Astrocyte (in vitro differentiated cells and primary cell): ENCODE measurements around the gene ADAMTS12. TPM values are rescaled to one million over a fixed set of nuclear protein-coding genes. Genes with fewer than 3 reads are reported as not detected.

Experiments
- DNase-seq: peaks from one replicate; pipeline ENCODE4 v3.0.0-alpha.2; 2010; ENCODE audit warnings: low read depth
- FAIRE-seq: peaks from 2 replicates; lab custom pipeline; 2011; peaks lifted over from hg19 to GRCh38; lab: Jason Lieb, UNC
- H2AFZ ChIP-seq: 2 replicates; pipeline ENCODE4 v1.6.0; 2012; ENCODE audit warnings: low read depth, low read length, inconsistent platforms
- H3K27ac ChIP-seq: 2 replicates; pipeline ENCODE4 v1.5.1; 2011; ENCODE audit warnings: low read depth, low read length, inconsistent platforms
- H3K27me3 ChIP-seq: 2 replicates; pipeline ENCODE4 v1.6.0; 2011; ENCODE audit warnings: low read length, inconsistent platforms; ENCODE audit not compliant: insufficient read depth
- H3K36me3 ChIP-seq: 2 replicates; pipeline ENCODE4 v1.5.1; 2011; ENCODE audit warnings: low read length, inconsistent platforms; ENCODE audit not compliant: insufficient read depth
- H3K4me1 ChIP-seq: 2 replicates; pipeline ENCODE4 v1.5.1; 2011; ENCODE audit warnings: low read length, inconsistent platforms; ENCODE audit not compliant: insufficient read depth
- H3K4me2 ChIP-seq: 2 replicates; pipeline ENCODE4 v1.6.0; 2012; ENCODE audit warnings: low read length, inconsistent platforms
- H3K4me3 ChIP-seq: 2 replicates; pipeline ENCODE4 v1.5.1; 2011; ENCODE audit warnings: low read depth, mild to moderate bottlenecking, low read length, inconsistent platforms; ENCODE audit not compliant: insufficient read depth
- H3K79me2 ChIP-seq: 2 replicates; pipeline ENCODE4 v1.6.0; 2012; ENCODE audit warnings: mild to moderate bottlenecking, low read length, inconsistent platforms; ENCODE audit not compliant: insufficient read depth
- H3K9ac ChIP-seq: 2 replicates; pipeline ENCODE4 v1.6.0; 2012; ENCODE audit warnings: mild to moderate bottlenecking, low read length, inconsistent platforms
- H3K9me3 ChIP-seq: 2 replicates; pipeline ENCODE4 v1.5.1; 2012; ENCODE audit warnings: low read depth, mild to moderate bottlenecking, low read length, inconsistent platforms; ENCODE audit not compliant: insufficient read depth
- H4K20me1 ChIP-seq: 2 replicates; pipeline ENCODE4 v1.6.0; 2012; ENCODE audit warnings: low read length, inconsistent platforms; ENCODE audit not compliant: insufficient read depth
- H3K27ac Mint-ChIP-seq: one replicate; pipeline ENCODE4 v1.8.0; 2021; ENCODE audit warnings: mild to moderate bottlenecking, mixed read lengths; ENCODE audit not compliant: unreplicated experiment
- H3K27me3 Mint-ChIP-seq: one replicate; pipeline ENCODE4 v1.8.0; 2021; ENCODE audit warnings: low read depth, mixed read lengths; ENCODE audit not compliant: unreplicated experiment
- H3K36me3 Mint-ChIP-seq: one replicate; pipeline ENCODE4 v1.8.0; 2021; ENCODE audit warnings: low read depth, mixed read lengths; ENCODE audit not compliant: unreplicated experiment
- H3K4me1 Mint-ChIP-seq: one replicate; pipeline ENCODE4 v1.8.0; 2021; ENCODE audit warnings: low read depth, mixed read lengths; ENCODE audit not compliant: unreplicated experiment
- H3K4me3 Mint-ChIP-seq: one replicate; pipeline ENCODE4 v1.8.0; 2021; ENCODE audit warnings: mild to moderate bottlenecking, moderate library complexity, mixed read lengths; ENCODE audit not compliant: unreplicated experiment
- H3K9me3 Mint-ChIP-seq: one replicate; pipeline ENCODE4 v1.8.0; 2021; ENCODE audit warnings: mild to moderate bottlenecking, mixed read lengths; ENCODE audit not compliant: unreplicated experiment
- EZH2 ChIP-seq: IDR thresholded peaks from 2 replicates; pipeline ENCODE4 v1.6.1; 2012; ENCODE audit warnings: mild to moderate bottlenecking, low read length, inconsistent platforms; ENCODE audit not compliant: insufficient read depth
- total RNA-seq: library from RNA; stranded (reverse); gene quantifications from 2 replicates; pipeline ENCODE4 v1.2.1, GENCODE V29; 2021
- TF ChIP-seq, protein P1 (sequence below): IDR thresholded peaks from 2 replicates; pipeline ENCODE4 v1.5.1; 2011; ENCODE audit warnings: low read depth, mild to moderate bottlenecking, inconsistent platforms, low read length, moderate library complexity; ENCODE audit not compliant: insufficient read depth

Gene ADAMTS12
- total RNA-seq, 1 donor from 2014 or later = 156 TPM

DNA sequence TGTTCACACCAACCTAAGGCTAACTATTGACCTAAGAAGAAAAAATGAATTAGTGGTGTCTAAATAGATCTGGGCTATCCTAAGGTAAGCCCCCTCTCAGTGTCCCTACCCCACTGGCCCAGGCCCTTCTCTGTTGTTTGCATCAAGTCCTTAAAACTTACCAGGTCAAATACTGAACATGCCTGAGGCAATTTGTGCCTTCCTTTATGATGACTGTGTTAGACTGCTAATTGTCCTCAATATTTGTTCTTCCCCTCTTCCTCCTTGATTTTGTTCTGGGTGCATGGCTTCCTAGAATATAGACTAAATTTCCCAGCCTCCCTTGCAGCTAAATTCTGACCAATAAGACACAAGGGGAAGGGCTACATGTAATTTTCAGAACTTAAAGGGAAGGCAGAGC is 199.9 kb downstream of the ADAMTS12 start:
- Mint-ChIP-seq H3K4me1 (peaks cover 50% of the 10 kb centered on the region), H3K27ac (peak overlapping the region; percentile 54), H3K4me3 (no peak overlapping the region), H3K9me3 (peaks cover 10% of the 10 kb centered on the region), H3K36me3 (peaks cover 22% of the 10 kb centered on the region), H3K27me3 (no peaks in the 10 kb centered on the region)
- Histone ChIP-seq H3K4me3 (no peak overlapping the region), H3K79me2 (peaks cover 38% of the 10 kb centered on the region), H3K9me3 (peaks cover 4% of the 10 kb centered on the region), H4K20me1 (no peaks in the 10 kb centered on the region), H2AFZ (no peak overlapping the region), H3K4me1 (peaks cover 40% of the 10 kb centered on the region), H3K27ac (peak overlapping the region; percentile 89), H3K27me3 (no peaks in the 10 kb centered on the region), H3K36me3 (no peaks in the 10 kb centered on the region), H3K9ac (peak overlapping the region; percentile 71), H3K4me2 (peak overlapping the region; percentile 56)
- peak; percentile 23 for DNase-seq
- no peak for FAIRE-seq
- no peak for TF ChIP-seq EZH2
- TF ChIP-seq, protein P1, sequence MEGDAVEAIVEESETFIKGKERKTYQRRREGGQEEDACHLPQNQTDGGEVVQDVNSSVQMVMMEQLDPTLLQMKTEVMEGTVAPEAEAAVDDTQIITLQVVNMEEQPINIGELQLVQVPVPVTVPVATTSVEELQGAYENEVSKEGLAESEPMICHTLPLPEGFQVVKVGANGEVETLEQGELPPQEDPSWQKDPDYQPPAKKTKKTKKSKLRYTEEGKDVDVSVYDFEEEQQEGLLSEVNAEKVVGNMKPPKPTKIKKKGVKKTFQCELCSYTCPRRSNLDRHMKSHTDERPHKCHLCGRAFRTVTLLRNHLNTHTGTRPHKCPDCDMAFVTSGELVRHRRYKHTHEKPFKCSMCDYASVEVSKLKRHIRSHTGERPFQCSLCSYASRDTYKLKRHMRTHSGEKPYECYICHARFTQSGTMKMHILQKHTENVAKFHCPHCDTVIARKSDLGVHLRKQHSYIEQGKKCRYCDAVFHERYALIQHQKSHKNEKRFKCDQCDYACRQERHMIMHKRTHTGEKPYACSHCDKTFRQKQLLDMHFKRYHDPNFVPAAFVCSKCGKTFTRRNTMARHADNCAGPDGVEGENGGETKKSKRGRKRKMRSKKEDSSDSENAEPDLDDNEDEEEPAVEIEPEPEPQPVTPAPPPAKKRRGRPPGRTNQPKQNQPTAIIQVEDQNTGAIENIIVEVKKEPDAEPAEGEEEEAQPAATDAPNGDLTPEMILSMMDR = no peak

DNA sequence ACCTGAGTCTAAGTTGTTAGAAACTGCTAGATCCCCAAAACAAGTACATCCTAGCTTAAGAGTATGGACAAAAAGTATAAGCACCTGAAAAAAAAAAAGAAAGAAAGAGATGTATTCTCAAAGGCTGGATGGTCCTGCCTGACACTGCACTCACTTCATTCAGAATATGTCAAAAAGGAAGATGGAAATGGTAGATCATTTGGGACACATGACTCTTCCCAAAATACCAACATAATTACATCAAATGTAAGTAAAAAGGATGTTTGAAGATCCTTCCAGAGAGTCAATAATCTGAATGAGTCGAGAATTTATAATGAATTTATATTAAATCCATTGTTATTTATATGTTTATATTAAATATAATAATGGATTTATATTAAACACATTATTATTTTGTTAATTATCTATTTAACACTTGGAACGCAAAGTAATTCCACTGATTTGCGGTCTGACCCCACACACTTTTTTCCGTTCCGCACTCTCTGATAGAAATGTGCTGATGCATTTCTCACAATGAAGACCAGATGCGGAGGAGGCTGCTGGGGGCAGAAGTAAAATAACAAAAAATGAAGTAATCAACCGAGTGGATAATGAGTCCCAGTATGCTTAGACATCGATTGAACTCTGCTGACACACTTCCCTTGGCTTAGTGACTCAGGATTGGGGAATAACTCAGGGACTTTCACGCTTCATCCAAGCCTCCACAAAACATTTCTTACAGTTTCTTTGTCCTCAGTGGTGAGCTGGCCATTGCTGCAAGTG is 201.2 kb downstream of the ADAMTS12 start:
- peaks cover 48% of the 10 kb centered on the region for H3K4me1 Mint-ChIP-seq
- Histone ChIP-seq H3K9ac (peak overlapping the region; percentile 71), H3K4me2 (peak overlapping the region; percentile 56)

More for the DNA sequence above, 201.2 kb downstream of the ADAMTS12 start:
- no peak overlapping the region for H3K4me3 ChIP-seq
- H3K27ac Mint-ChIP-seq = peak overlapping the region; percentile 54
- peaks cover 4% of the 10 kb centered on the region for H3K9me3 ChIP-seq
- peak; percentile 96 for DNase-seq
- no peaks in the 10 kb centered on the region for H3K36me3 ChIP-seq
- FAIRE-seq = peak; percentile 99
- H3K9me3 Mint-ChIP-seq = peaks cover 10% of the 10 kb centered on the region
- peaks cover 25% of the 10 kb centered on the region for H3K36me3 Mint-ChIP-seq
- no peaks in the 10 kb centered on the region for H4K20me1 ChIP-seq
- TF ChIP-seq, protein P1 = no peak
- no peak for TF ChIP-seq EZH2
- H3K4me3 Mint-ChIP-seq = no peak overlapping the region
- peaks cover 40% of the 10 kb centered on the region for H3K4me1 ChIP-seq
- H3K79me2 ChIP-seq = peaks cover 32% of the 10 kb centered on the region
- H3K27me3 ChIP-seq = no peaks in the 10 kb centered on the region
- H2AFZ ChIP-seq = no peak overlapping the region
- H3K27ac ChIP-seq = peak overlapping the region; percentile 89
- H3K27me3 Mint-ChIP-seq = no peaks in the 10 kb centered on the region
